Transverse colon (tissue), 4 donors: ENCODE results near the gene HOXD3. TPM values are rescaled to one million over a fixed set of nuclear protein-coding genes. Genes with fewer than 3 reads are reported as not detected.

Experiments
- DNase-seq: peaks from one replicate; pipeline ENCODE4 v3.0.0-alpha.2; 2019
- H3K27ac ChIP-seq, 4 donors: fragments of 200-600 bp; sonication (generic); 2 replicates each; pipeline ENCODE4 v1.5.1; 2016 to 2018; ENCODE audit warnings: inconsistent platforms in 4 of 4
- H3K27me3 ChIP-seq: fragments of 200-600 bp; sonication (generic); 2 replicates; pipeline ENCODE4 v1.5.1; 2017; ENCODE audit warnings: inconsistent platforms
- H3K36me3 ChIP-seq, 4 donors: fragments of 200-600 bp; sonication (generic); 2 replicates each; pipeline ENCODE4 v1.5.1; 2017 to 2019; ENCODE audit warnings: inconsistent platforms in 4 of 4
- H3K4me1 ChIP-seq, 4 donors: fragments of 200-600 bp; sonication (generic); 2 replicates each; pipeline ENCODE4 v1.5.1; 2017 to 2020; ENCODE audit warnings: inconsistent platforms in 4 of 4
- H3K4me3 ChIP-seq, 4 donors: fragments of 200-600 bp; sonication (generic); 1 replicate in 1 of 4; 2 replicates in 3 of 4; pipeline versions ENCODE4 v1.5.1 to v1.6.1; 2017 to 2019; ENCODE audit warnings: inconsistent platforms in 4 of 4
- H3K9me3 ChIP-seq, 2 donors: fragments of 200-600 bp; sonication (generic); 2 replicates each; pipeline ENCODE4 v1.5.1; 2017 to 2019; ENCODE audit warnings: inconsistent platforms in 2 of 2
- EP300 ChIP-seq: sonication (generic); formaldehyde crosslinking; IDR thresholded peaks from one replicate; pipeline ENCODE4 v1.6.1; 2017; ENCODE audit warnings: antibody characterized with exemption, low read depth
- POLR2A ChIP-seq: fragments of 450-650 bp; IDR thresholded peaks from one replicate; pipeline ENCODE4 v1.6.1; 2016; ENCODE audit warnings: antibody characterized with exemption, mild to moderate bottlenecking, moderate library complexity
- POLR2AphosphoS5 ChIP-seq, 3 donors: sonication (generic); formaldehyde crosslinking; IDR thresholded peaks; one replicate each; pipeline ENCODE4 v1.6.1; 2016; ENCODE audit warnings: antibody characterized with exemption in 3 of 3
- WGBS, 2 donors: methylation state at CpG; one replicate each; pipeline ENCODE4 v1.1.5; 2018; ENCODE audit warnings: low coverage in 1 of 2; 5-methylcytosine and 5-hydroxymethylcytosine counted together
- in situ Hi-C, 4 donors: fragments of 200-750 bp; cut with MboI; loops; one replicate each; pipeline versions ENCODE4 v1.15.0 to v1.15.1; 2017; ENCODE audit warnings: low sequenced_read_pairs in 3 of 4, low pct_ligation_motif_present in 1 of 4, low pct_unique_long_range_greater_than_20kb in 1 of 4
- intact Hi-C: fragments of 100-400 bp; cut with DNase I; formaldehyde crosslinking; loops from one replicate; pipeline ENCODE4 v1.15.1; 2023; ENCODE audit warnings: low total_unique reads
- total RNA-seq, 4 donors: library from RNA; depleted of rRNA; stranded (reverse); fragments of >200 nt; gene quantifications; one replicate each; pipeline ENCODE4 v1.1.0, GENCODE V29; 2016
- TF ChIP-seq, protein P1 (sequence below), 5 experiments: fragments of 200-600 bp in 3 of 5; fragments of 450-650 bp in 2 of 5; sonication (generic) in 3 of 5; IDR thresholded peaks; 1 replicate in 2 of 5; 2 replicates in 3 of 5; pipeline ENCODE4 v1.5.1; 2016 to 2017; ENCODE audit warnings: antibody characterized with exemption in 5 of 5, inconsistent platforms in 3 of 5, mild to moderate bottlenecking in 2 of 5, moderate library complexity in 1 of 5

HOXD3 gene
- total RNA-seq, 4 donors from 2014 or later: 2.0 to 15.7 (median 7.6) TPM; not detected in 1

DNA sequence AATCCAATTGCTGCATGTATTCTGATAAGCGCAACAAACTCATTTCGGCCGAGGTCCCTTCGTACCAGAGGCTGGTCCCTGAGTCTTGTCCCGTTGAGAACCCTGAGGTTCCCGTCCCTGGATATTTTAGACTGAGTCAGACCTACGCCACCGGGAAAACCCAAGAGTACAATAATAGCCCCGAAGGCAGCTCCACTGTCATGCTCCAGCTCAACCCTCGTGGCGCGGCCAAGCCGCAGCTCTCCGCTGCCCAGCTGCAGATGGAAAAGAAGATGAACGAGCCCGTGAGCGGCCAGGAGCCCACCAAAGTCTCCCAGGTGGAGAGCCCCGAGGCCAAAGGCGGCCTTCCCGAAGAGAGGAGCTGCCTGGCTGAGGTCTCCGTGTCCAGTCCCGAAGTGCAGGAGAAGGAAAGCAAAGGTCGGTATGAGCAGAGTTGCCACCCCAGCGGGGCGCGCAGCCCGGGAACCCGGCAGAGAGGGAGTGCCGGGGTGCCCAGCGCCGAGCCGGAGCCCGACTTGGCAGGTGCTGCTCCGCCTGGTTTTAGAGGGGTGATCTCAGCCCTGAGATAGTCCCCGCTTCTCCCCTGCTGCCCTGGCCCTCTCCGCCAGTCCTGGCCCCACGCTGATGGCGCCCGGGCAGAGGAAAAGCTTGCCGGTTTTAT lies 39.8 kb upstream of the HOXD3 start:
- Histone ChIP-seq H3K4me3 (peak overlapping the region in 1 of 4 donors; percentile 8), H3K4me1 (peaks cover 0 to 14% (median 9%) of the 10 kb centered on the region in 4 donors), H3K36me3 (no peaks in the 10 kb centered on the region), H3K27ac (peak overlapping the region in 3 of 4 donors; percentile 42 to 70 (median 59)), H3K9me3 (no peaks in the 10 kb centered on the region), H3K27me3 (peaks cover 100% of the 10 kb centered on the region)
- TF ChIP-seq, protein P1, sequence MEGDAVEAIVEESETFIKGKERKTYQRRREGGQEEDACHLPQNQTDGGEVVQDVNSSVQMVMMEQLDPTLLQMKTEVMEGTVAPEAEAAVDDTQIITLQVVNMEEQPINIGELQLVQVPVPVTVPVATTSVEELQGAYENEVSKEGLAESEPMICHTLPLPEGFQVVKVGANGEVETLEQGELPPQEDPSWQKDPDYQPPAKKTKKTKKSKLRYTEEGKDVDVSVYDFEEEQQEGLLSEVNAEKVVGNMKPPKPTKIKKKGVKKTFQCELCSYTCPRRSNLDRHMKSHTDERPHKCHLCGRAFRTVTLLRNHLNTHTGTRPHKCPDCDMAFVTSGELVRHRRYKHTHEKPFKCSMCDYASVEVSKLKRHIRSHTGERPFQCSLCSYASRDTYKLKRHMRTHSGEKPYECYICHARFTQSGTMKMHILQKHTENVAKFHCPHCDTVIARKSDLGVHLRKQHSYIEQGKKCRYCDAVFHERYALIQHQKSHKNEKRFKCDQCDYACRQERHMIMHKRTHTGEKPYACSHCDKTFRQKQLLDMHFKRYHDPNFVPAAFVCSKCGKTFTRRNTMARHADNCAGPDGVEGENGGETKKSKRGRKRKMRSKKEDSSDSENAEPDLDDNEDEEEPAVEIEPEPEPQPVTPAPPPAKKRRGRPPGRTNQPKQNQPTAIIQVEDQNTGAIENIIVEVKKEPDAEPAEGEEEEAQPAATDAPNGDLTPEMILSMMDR (IDR thresholded peaks at IDR 0.05): no peak
- TF ChIP-seq POLR2A: no peak
- TF ChIP-seq EP300: no peak
- TF ChIP-seq POLR2AphosphoS5 (IDR thresholded peaks at IDR 0.05): no peak
- in situ Hi-C loops: loop anchor here in 3 of 4 donors (25.0 kb wide), 2 partner anchors 695 to 1020 kb away; no protein-coding TSS in a partner anchor
- intact Hi-C loops: no loop called here
- 44 to 60% methylated on average over 1 to 40 of the region's 40 CpGs for WGBS, 2 donors
- DNase-seq: no peak

DNA sequence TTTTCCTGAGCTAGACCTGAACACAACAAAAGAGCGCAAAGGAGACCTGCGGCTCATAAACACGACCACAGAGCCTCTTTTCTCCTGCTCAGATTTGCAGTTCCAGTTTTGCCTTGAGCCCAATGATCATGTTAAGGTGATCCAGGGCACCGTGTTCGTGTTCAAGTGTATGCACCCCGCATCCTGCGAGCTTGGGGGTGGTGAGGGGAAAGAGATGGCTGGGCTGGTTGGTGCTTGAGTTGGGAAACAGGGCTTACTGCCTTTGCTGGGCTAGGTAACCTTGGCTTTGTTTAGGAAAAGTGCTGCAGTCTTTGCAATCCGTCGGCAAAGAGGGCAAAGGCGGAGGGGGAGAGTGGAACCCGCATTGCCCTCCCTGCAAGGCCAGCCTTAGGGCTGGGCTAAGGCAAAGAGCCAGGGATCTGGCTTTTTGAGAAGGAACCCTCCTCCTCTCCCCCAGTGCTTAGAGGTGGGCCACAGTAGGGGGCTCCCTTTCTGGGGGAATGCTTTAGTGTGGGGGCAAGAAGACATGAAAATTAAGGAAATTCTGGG lies 39.2 kb upstream of the HOXD3 start:
- Histone ChIP-seq H3K36me3 (no peaks in the 10 kb centered on the region), H3K4me1 (peaks cover 0 to 18% (median 11%) of the 10 kb centered on the region in 4 donors), H3K27me3 (peaks cover 100% of the 10 kb centered on the region), H3K27ac (peak overlapping the region in 3 of 4 donors; percentile 42 to 70 (median 59)), H3K9me3 (no peaks in the 10 kb centered on the region), H3K4me3 (peak overlapping the region in 1 of 4 donors; percentile 8)
- TF ChIP-seq POLR2AphosphoS5 (IDR thresholded peaks at IDR 0.05): no peak
- no peak for TF ChIP-seq EP300
- TF ChIP-seq, protein P1 (IDR thresholded peaks at IDR 0.05): no peak
- TF ChIP-seq POLR2A: no peak
- no peak for DNase-seq
- 31 to 64% methylated on average over 5 to 11 of the region's 11 CpGs for WGBS, 2 donors
- intact Hi-C loops (no loop called here), in situ Hi-C loops (loop anchor here in 3 of 4 donors (25.0 kb wide), 2 partner anchors 694 to 1019 kb away; no protein-coding TSS in a partner anchor)

DNA sequence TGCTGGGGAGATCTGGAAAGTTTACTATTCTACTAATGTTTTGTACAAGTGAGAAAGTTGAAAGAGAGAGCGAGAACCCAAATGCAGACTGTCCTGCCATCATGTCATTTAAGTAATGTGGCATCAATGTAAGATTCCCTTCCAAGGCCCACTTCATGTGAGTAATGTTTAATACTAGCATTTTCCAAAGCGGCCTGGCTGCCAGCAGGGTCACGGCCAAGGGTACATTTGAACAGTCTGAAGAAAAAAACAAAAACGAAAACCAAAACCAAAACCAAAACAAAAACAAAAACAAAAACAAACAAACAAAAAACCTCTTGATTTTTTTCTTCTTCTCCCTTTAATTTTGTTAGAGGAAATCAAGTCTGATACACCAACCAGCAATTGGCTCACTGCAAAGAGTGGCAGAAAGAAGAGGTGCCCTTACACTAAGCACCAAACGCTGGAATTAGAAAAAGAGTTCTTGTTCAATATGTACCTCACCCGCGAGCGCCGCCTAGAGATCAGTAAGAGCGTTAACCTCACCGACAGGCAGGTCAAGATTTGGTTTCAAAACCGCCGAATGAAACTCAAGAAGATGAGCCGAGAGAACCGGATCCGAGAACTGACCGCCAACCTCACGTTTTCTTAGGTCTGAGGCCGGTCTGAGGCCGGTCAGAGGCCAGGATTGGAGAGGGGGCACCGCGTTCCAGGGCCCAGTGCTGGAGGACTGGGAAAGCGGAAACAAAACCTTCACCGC lies 38.3 kb upstream of the HOXD3 start:
- WGBS, 2 donors: 19 to 22% methylated on average over 19 to 24 of the region's 24 CpGs

More for the DNA sequence above, 38.3 kb upstream of the HOXD3 start:
- Histone ChIP-seq H3K4me1 (peaks cover 0 to 24% (median 17%) of the 10 kb centered on the region in 4 donors), H3K27ac (peak overlapping the region in 3 of 4 donors; percentile 35 to 70 (median 42)), H3K36me3 (no peaks in the 10 kb centered on the region), H3K4me3 (peak overlapping the region in 2 of 4 donors; percentile 12 to 16), H3K27me3 (peaks cover 100% of the 10 kb centered on the region), H3K9me3 (no peaks in the 10 kb centered on the region)
- DNase-seq: peak; percentile 68
- in situ Hi-C loops: loop anchor here in 3 of 4 donors (25.0 kb wide), 2 partner anchors 694 to 1019 kb away; no protein-coding TSS in a partner anchor
- intact Hi-C loops: no loop called here
- TF ChIP-seq, protein P1 (IDR thresholded peaks at IDR 0.05): peak; percentile 45 to 59 (median 53)
- TF ChIP-seq POLR2A: no peak
